NB4 (cell line): ENCODE data around the gene LCMT2.

Experiments
- CTCF ChIP-seq: IDR thresholded peaks from one replicate; pipeline ENCODE4 v1.5.1; 2012; ENCODE audit warnings: low read depth, low read length
- POLR2A ChIP-seq: IDR thresholded peaks from 2 replicates; pipeline ENCODE4 v1.6.1; 2011; ENCODE audit warnings: mild to moderate bottlenecking; ENCODE audit not compliant: insufficient read length; ENCODE audit errors: extremely low read depth

GRCh38 chr15:43285609-43286037 lies 44.8 kb downstream of the LCMT2 start:
- no peak for TF ChIP-seq POLR2A
- TF ChIP-seq CTCF: peak; percentile 80
